Measurements from ENCODE around the gene GNB3. TPM values are rescaled to one million over a fixed set of nuclear protein-coding genes. Genes with fewer than 3 reads are reported as not detected.

Gene GNB3
- total RNA-seq, 1 experiment from 2014 or later = 14.0 TPM

- no peak for ATAC-seq
- no peak for DNase-seq (ENCODE audit: low spot score)
- H3K36me3 Mint-ChIP-seq = peaks cover 51% of the 10 kb centered on the region
- ChIA-PET POLR2A (interaction anchor here (1.5 kb wide), 1 partner anchor 16 kb away, joined by 6 read pairs; no protein-coding TSS in a partner anchor), CTCF (interaction anchor here (3.3 to 8.9 kb wide), 4 partner anchors 19 to 80 kb away, joined by 13 to 110 read pairs (median 50); partner anchors contain the start of genes CDCA3, LAG3, MLF2 and PTMS)
- no peaks in the 10 kb centered on the region for H3K27me3 Mint-ChIP-seq (ENCODE audit: low read depth)
- H3K4me1 Mint-ChIP-seq = peaks cover 18% of the 10 kb centered on the region
- H3K4me3 Mint-ChIP-seq = no peak overlapping the region
- no peak for TF ChIP-seq FOXK1 (CRISPR knock-in tag; IDR thresholded peaks at IDR 0.05)
- no peak for TF ChIP-seq NFATC4 (CRISPR knock-in tag; IDR thresholded peaks at IDR 0.05)
- no peak for TF ChIP-seq NFE2L1 (CRISPR knock-in tag; IDR thresholded peaks at IDR 0.05)
- no peak for TF ChIP-seq TEAD4 (CRISPR knock-in tag; IDR thresholded peaks at IDR 0.05)
- TF ChIP-seq PRRX2 (CRISPR knock-in tag; IDR thresholded peaks at IDR 0.05) = no peak
- TF ChIP-seq, protein P1, sequence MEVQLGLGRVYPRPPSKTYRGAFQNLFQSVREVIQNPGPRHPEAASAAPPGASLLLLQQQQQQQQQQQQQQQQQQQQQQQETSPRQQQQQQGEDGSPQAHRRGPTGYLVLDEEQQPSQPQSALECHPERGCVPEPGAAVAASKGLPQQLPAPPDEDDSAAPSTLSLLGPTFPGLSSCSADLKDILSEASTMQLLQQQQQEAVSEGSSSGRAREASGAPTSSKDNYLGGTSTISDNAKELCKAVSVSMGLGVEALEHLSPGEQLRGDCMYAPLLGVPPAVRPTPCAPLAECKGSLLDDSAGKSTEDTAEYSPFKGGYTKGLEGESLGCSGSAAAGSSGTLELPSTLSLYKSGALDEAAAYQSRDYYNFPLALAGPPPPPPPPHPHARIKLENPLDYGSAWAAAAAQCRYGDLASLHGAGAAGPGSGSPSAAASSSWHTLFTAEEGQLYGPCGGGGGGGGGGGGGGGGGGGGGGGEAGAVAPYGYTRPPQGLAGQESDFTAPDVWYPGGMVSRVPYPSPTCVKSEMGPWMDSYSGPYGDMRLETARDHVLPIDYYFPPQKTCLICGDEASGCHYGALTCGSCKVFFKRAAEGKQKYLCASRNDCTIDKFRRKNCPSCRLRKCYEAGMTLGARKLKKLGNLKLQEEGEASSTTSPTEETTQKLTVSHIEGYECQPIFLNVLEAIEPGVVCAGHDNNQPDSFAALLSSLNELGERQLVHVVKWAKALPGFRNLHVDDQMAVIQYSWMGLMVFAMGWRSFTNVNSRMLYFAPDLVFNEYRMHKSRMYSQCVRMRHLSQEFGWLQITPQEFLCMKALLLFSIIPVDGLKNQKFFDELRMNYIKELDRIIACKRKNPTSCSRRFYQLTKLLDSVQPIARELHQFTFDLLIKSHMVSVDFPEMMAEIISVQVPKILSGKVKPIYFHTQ (CRISPR knock-in tag; IDR thresholded peaks at IDR 0.05) = no peak
- TF ChIP-seq E2F5 (CRISPR knock-in tag; IDR thresholded peaks at IDR 0.05) = no peak
- TF ChIP-seq ZNF416 (CRISPR knock-in tag; IDR thresholded peaks at IDR 0.05) = no peak
- TF ChIP-seq NFYB (CRISPR knock-in tag; conservative IDR thresholded peaks at IDR 0.05; ENCODE audit: low read depth) = no peak
- TF ChIP-seq FOXJ3 (CRISPR knock-in tag; IDR thresholded peaks at IDR 0.05; ENCODE audit: borderline replicate concordance) = no peak
- TF ChIP-seq, protein P2, sequence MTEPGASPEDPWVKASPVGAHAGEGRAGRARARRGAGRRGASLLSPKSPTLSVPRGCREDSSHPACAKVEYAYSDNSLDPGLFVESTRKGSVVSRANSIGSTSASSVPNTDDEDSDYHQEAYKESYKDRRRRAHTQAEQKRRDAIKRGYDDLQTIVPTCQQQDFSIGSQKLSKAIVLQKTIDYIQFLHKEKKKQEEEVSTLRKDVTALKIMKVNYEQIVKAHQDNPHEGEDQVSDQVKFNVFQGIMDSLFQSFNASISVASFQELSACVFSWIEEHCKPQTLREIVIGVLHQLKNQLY (CRISPR knock-in tag; IDR thresholded peaks at IDR 0.05) = no peak
- no peak for TF ChIP-seq AFF4 (CRISPR knock-in tag; IDR thresholded peaks at IDR 0.05; ENCODE audit: borderline replicate concordance)
- no peak for TF ChIP-seq ZNF138 (CRISPR knock-in tag; conservative IDR thresholded peaks at IDR 0.05)
- TF ChIP-seq ZBTB21 (CRISPR knock-in tag; IDR thresholded peaks at IDR 0.05; ENCODE audit: borderline replicate concordance) = no peak
- no peak for TF ChIP-seq MXD4 (CRISPR knock-in tag; IDR thresholded peaks at IDR 0.05; ENCODE audit: borderline replicate concordance)
- TF ChIP-seq FOXP4 (CRISPR knock-in tag; IDR thresholded peaks at IDR 0.05) = no peak
- TF ChIP-seq ZNF396 (CRISPR knock-in tag; IDR thresholded peaks at IDR 0.05; ENCODE audit: borderline replicate concordance) = no peak
- TF ChIP-seq, protein P3, sequence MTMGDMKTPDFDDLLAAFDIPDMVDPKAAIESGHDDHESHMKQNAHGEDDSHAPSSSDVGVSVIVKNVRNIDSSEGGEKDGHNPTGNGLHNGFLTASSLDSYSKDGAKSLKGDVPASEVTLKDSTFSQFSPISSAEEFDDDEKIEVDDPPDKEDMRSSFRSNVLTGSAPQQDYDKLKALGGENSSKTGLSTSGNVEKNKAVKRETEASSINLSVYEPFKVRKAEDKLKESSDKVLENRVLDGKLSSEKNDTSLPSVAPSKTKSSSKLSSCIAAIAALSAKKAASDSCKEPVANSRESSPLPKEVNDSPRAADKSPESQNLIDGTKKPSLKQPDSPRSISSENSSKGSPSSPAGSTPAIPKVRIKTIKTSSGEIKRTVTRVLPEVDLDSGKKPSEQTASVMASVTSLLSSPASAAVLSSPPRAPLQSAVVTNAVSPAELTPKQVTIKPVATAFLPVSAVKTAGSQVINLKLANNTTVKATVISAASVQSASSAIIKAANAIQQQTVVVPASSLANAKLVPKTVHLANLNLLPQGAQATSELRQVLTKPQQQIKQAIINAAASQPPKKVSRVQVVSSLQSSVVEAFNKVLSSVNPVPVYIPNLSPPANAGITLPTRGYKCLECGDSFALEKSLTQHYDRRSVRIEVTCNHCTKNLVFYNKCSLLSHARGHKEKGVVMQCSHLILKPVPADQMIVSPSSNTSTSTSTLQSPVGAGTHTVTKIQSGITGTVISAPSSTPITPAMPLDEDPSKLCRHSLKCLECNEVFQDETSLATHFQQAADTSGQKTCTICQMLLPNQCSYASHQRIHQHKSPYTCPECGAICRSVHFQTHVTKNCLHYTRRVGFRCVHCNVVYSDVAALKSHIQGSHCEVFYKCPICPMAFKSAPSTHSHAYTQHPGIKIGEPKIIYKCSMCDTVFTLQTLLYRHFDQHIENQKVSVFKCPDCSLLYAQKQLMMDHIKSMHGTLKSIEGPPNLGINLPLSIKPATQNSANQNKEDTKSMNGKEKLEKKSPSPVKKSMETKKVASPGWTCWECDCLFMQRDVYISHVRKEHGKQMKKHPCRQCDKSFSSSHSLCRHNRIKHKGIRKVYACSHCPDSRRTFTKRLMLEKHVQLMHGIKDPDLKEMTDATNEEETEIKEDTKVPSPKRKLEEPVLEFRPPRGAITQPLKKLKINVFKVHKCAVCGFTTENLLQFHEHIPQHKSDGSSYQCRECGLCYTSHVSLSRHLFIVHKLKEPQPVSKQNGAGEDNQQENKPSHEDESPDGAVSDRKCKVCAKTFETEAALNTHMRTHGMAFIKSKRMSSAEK (CRISPR knock-in tag; IDR thresholded peaks at IDR 0.05; ENCODE audit: borderline replicate concordance) = no peak
- no peak for TF ChIP-seq ZMAT4 (CRISPR knock-in tag; IDR thresholded peaks at IDR 0.05)
- no peak for TF ChIP-seq CREB1 (CRISPR knock-in tag; IDR thresholded peaks at IDR 0.05)
- H3K9me3 Mint-ChIP-seq = no peaks in the 10 kb centered on the region
- no peak overlapping the region for H3K27ac Mint-ChIP-seq
These were observed 7.4 kb upstream of the GNB3 start for GRCh38 chr12:6833189-6833890.

Measured in WTC11 (cell line).